A549 treated with CORT108297 at 1 μM for 4 hours (cell line): ENCODE results near the gene PKIB. TPM values are rescaled to one million over a fixed set of nuclear protein-coding genes. Genes with fewer than 3 reads are reported as not detected.

ENCODE experiments used
- total RNA-seq: library from RNA; stranded (reverse); fragments of 200-300 nt; extraction: Qiagen RNA extraction; gene quantifications from 5 replicates; pipeline ENCODE4 v1.2.3, GENCODE V29; 2022

The PKIB gene, protein sequence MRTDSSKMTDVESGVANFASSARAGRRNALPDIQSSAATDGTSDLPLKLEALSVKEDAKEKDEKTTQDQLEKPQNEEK
- total RNA-seq = 0.50 to 1.2 TPM (median 0.78 TPM) in 5 replicates

GRCh38 chr6:122609881-122610689, at the start of gene PKIB:
Gene PKIB, plus strand, starts transcription at chr6:122610405. Its CDS starts 107,390 bp downstream, at chr6:122717795.

Other genes starting within 250 kb of the PKIB start
- gene HSF2, start 210.8 kb upstream of the PKIB start, total RNA-seq = 5.0 to 8.0 TPM (median 5.9 TPM) in 5 replicates
- gene SERINC1, start 138.6 kb upstream of the PKIB start, total RNA-seq = 70.6 to 96.2 TPM (median 84.2 TPM) in 5 replicates
- not detected in 5 replicates for gene FABP7, start 169.3 kb downstream of the PKIB start, total RNA-seq
- 2.3 to 3.1 TPM (median 3.0 TPM) in 5 replicates for gene SMPDL3A, start 178.9 kb downstream of the PKIB start, total RNA-seq